ENCODE data around the gene PTAFR.
"Not testable (repeated sequence)": the region's sequence is repeated elsewhere in the genome, so short reads cannot be mapped to it uniquely, and the experiment has no call there.

The PTAFR gene

GRCh38 chr1:28143496-28144202 lies 32.8 kb downstream of the PTAFR start:
- no peak for DNase-seq

GRCh38 chr1:28141685-28142084 lies 34.8 kb downstream of the PTAFR start:
- no peak for DNase-seq

GRCh38 chr1:28139866-28140265 lies 36.6 kb downstream of the PTAFR start:
- DNase-seq, result not testable (repeated sequence)

GRCh38 chr1:28139025-28139712 lies 37.3 kb downstream of the PTAFR start:
- DNase-seq, result no peak

- DNase-seq, result no peak
Measured at GRCh38 chr1:28136922-28137613, 39.4 kb downstream of the PTAFR start.

GRCh38 chr1:28136169-28136921 lies 40.1 kb downstream of the PTAFR start:
- DNase-seq, result no peak

- no peak for DNase-seq
Measured at GRCh38 chr1:28135371-28136168, 40.9 kb downstream of the PTAFR start.

- DNase-seq, result no peak
Measured at GRCh38 chr1:28134651-28135207, 41.8 kb downstream of the PTAFR start.

- no peak for DNase-seq
Measured at GRCh38 chr1:28132171-28133167, 44.0 kb downstream of the PTAFR start.

- no peak for DNase-seq
Measured at GRCh38 chr1:28130901-28131300, 45.6 kb downstream of the PTAFR start.

GRCh38 chr1:28129150-28129549 lies 47.3 kb downstream of the PTAFR start:
- no peak for DNase-seq

GRCh38 chr1:28127617-28128257 lies 48.8 kb downstream of the PTAFR start:
- DNase-seq, result no peak

GRCh38 chr1:28126783-28127490 lies 49.6 kb downstream of the PTAFR start:
- DNase-seq, result no peak

GRCh38 chr1:28126212-28126611 lies 50.3 kb downstream of the PTAFR start:
- DNase-seq, result no peak

- no peak for DNase-seq
Measured at GRCh38 chr1:28123461-28123961, 53.0 kb downstream of the PTAFR start.

- no peak for DNase-seq
Measured at GRCh38 chr1:28122183-28122582, 54.3 kb downstream of the PTAFR start.

GRCh38 chr1:28119556-28119955 lies 56.9 kb downstream of the PTAFR start:
- no peak for DNase-seq

GRCh38 chr1:28118640-28119307 lies 57.7 kb downstream of the PTAFR start:
- DNase-seq, result no peak

GRCh38 chr1:28115267-28115666 lies 61.2 kb downstream of the PTAFR start:
- DNase-seq, result no peak
